Measurements from ENCODE around the gene SLC8A1. TPM values are rescaled to one million over a fixed set of nuclear protein-coding genes. Genes with fewer than 3 reads are reported as not detected.

The SLC8A1 gene
- total and polyA plus RNA-seq, 7 donors: 0.20 to 4.9 (median 2.3) TPM

DNA sequence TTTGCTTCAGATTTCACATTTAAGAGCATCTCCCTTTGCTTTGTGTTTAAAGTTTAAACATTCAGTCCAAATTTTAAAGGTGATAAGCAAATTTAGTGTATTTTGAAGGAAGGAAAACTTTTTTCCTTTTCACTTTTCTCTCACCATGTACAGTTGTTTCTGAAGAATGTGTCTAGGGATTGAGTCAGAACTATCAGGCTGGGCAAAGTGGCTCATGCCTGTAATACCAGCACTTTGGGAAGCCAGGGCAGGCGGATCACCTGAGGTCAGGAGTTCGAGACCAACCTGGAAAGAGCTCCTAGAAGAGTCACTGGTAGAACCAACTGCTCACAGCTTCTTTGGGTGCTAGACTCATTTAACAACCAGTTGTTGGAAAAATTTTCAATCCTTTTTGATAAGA lies 345.8 kb downstream of the SLC8A1 start:
- Histone ChIP-seq H3K4me3 (no peak overlapping the region), H3K27ac (no peak overlapping the region), H3K36me3 (ENCODE audit: insufficient read depth in 1 of 2, low read depth in 1 of 2) (no peaks in the 10 kb centered on the region), H3K4me1 (no peaks in the 10 kb centered on the region), H3K9me3 (no peaks in the 10 kb centered on the region), H3K27me3 (ENCODE audit: insufficient read depth in 3 of 3, low read length in 2 of 3) (no peaks in the 10 kb centered on the region)
- TF ChIP-seq, protein P1, sequence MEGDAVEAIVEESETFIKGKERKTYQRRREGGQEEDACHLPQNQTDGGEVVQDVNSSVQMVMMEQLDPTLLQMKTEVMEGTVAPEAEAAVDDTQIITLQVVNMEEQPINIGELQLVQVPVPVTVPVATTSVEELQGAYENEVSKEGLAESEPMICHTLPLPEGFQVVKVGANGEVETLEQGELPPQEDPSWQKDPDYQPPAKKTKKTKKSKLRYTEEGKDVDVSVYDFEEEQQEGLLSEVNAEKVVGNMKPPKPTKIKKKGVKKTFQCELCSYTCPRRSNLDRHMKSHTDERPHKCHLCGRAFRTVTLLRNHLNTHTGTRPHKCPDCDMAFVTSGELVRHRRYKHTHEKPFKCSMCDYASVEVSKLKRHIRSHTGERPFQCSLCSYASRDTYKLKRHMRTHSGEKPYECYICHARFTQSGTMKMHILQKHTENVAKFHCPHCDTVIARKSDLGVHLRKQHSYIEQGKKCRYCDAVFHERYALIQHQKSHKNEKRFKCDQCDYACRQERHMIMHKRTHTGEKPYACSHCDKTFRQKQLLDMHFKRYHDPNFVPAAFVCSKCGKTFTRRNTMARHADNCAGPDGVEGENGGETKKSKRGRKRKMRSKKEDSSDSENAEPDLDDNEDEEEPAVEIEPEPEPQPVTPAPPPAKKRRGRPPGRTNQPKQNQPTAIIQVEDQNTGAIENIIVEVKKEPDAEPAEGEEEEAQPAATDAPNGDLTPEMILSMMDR (IDR thresholded peaks at IDR 0.05): no peak
- ATAC-seq: no peak
- intact Hi-C loops (cut with DNase I): no loop called here
- no peak for DNase-seq
- WGBS, 3 donors: 79 to 91% (median 89%) methylated on average over 2 of the region's 2 CpGs

GRCh38 chr2:40105593-40105992 lies 346.3 kb downstream of the SLC8A1 start:
- intact Hi-C loops (cut with DNase I): no loop called here
- 39 to 61% (median 40%) methylated on average over 5 of the region's 5 CpGs for WGBS, 3 donors
- DNase-seq (no peak), ATAC-seq (no peak)
- Histone ChIP-seq H3K27ac (no peak overlapping the region), H3K27me3 (ENCODE audit: insufficient read depth in 3 of 3, low read length in 2 of 3) (no peaks in the 10 kb centered on the region), H3K4me1 (no peaks in the 10 kb centered on the region), H3K9me3 (no peaks in the 10 kb centered on the region), H3K36me3 (ENCODE audit: insufficient read depth in 1 of 2, low read depth in 1 of 2) (no peaks in the 10 kb centered on the region), H3K4me3 (no peak overlapping the region)
- TF ChIP-seq, protein P1 (IDR thresholded peaks at IDR 0.05): no peak

DNA sequence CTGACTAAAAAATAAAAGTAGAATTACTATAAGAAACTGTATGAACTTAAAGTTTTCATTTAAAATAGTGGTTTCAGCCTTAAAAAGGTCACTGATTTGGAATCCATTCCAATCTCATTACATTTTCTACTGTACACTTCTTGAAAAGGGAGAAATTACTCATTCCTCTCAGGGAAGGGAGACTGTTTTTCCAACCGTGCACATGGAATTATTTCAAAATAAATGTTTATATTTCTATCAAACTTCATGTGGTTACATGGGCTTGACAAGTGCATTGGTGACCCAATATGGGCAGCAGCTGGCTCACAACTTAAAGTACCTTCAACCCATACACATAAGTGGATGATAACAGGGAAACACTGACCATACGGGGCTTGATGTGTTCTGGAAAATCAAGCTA lies 348.3 kb downstream of the SLC8A1 start:
- Histone ChIP-seq H3K36me3 (ENCODE audit: insufficient read depth in 1 of 2, low read depth in 1 of 2) (no peaks in the 10 kb centered on the region), H3K27me3 (ENCODE audit: insufficient read depth in 3 of 3, low read length in 2 of 3) (no peaks in the 10 kb centered on the region)
- intact Hi-C loops (cut with DNase I): no loop called here

GRCh38 chr2:40103163-40103562 lies 348.7 kb downstream of the SLC8A1 start:
- Histone ChIP-seq H3K4me1 (no peaks in the 10 kb centered on the region), H3K4me3 (no peak overlapping the region), H3K27me3 (ENCODE audit: insufficient read depth in 3 of 3, low read length in 2 of 3) (no peaks in the 10 kb centered on the region), H3K36me3 (ENCODE audit: insufficient read depth in 1 of 2, low read depth in 1 of 2) (no peaks in the 10 kb centered on the region), H3K27ac (no peak overlapping the region), H3K9me3 (no peaks in the 10 kb centered on the region)
- TF ChIP-seq, protein P1 (IDR thresholded peaks at IDR 0.05): no peak
- ATAC-seq: no peak
- intact Hi-C loops (cut with DNase I): no loop called here
- 86 to 92% (median 89%) methylated on average over 3 of the region's 3 CpGs for WGBS, 3 donors
- DNase-seq: no peak

More for the DNA sequence above, 348.3 kb downstream of the SLC8A1 start:
- ATAC-seq (no peak), DNase-seq (no peak)
- Histone ChIP-seq H3K9me3 (no peaks in the 10 kb centered on the region), H3K4me1 (no peaks in the 10 kb centered on the region), H3K4me3 (no peak overlapping the region), H3K27ac (no peak overlapping the region)
- WGBS, 3 donors: 70 to 82% (median 71%) methylated on average over 2 of the region's 2 CpGs
- TF ChIP-seq, protein P1 (IDR thresholded peaks at IDR 0.05): no peak

DNA sequence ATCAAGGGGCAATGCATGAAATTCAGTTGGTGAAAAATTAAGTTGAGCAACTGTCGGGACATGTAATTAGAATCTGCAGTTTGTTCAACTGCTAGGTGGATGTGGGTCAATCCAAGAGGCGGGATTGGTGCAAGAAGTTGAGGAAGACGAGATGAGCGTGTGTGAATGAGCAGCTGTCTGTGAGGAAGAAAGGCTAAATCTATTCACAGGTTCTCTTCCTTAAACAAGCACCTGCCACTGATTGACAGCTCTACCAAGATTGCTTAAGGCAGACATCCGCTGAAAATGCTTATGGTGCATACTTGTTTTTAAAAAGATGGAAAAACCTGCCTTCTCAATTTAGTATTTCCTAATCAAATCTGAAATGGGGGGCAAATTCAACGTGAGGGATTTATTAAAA lies 349.4 kb downstream of the SLC8A1 start:
- H3K4me1 ChIP-seq: no peaks in the 10 kb centered on the region
- H3K27me3 ChIP-seq (ENCODE audit: insufficient read depth in 3 of 3, low read length in 2 of 3): no peaks in the 10 kb centered on the region
- H3K27ac ChIP-seq: no peak overlapping the region
- 85 to 89% (median 89%) methylated on average over 6 of the region's 6 CpGs for WGBS, 3 donors
- TF ChIP-seq, protein P1 (IDR thresholded peaks at IDR 0.05): no peak
- H3K4me3 ChIP-seq: no peak overlapping the region
- DNase-seq (no peak), ATAC-seq (no peak)
- H3K36me3 ChIP-seq (ENCODE audit: insufficient read depth in 1 of 2, low read depth in 1 of 2): no peaks in the 10 kb centered on the region
- no peaks in the 10 kb centered on the region for H3K9me3 ChIP-seq
- intact Hi-C loops (cut with DNase I): no loop called here

All from psoas muscle (tissue), 8 donors.